Renal pelvis (tissue), 4 donors: ENCODE results near the gene NOP14. TPM values are rescaled to one million over a fixed set of nuclear protein-coding genes. Genes with fewer than 3 reads are reported as not detected.
A peak's percentile ranks its signal among the peaks of the same experiment; 100 is the strongest.
"Not testable (repeated sequence)": the region's sequence is repeated elsewhere in the genome, so short reads cannot be mapped to it uniquely, and the experiment has no call there.

ENCODE experiments used
- DNase-seq: peaks from one replicate; pipeline ENCODE4 v3.0.0-alpha.2; 2013
- polyA plus RNA-seq, 3 donors: library from polyadenylated mRNA; unstranded; fragments of 120-200 nt; gene quantifications; one replicate each; pipeline ENCODE4 v1.2.1, GENCODE V29; 2013; ENCODE audit not compliant: insufficient read length in 3 of 3

NOP14 gene
- polyA plus RNA-seq, 3 donors: 29.7 to 32.9 (median 32.6) TPM

DNA sequence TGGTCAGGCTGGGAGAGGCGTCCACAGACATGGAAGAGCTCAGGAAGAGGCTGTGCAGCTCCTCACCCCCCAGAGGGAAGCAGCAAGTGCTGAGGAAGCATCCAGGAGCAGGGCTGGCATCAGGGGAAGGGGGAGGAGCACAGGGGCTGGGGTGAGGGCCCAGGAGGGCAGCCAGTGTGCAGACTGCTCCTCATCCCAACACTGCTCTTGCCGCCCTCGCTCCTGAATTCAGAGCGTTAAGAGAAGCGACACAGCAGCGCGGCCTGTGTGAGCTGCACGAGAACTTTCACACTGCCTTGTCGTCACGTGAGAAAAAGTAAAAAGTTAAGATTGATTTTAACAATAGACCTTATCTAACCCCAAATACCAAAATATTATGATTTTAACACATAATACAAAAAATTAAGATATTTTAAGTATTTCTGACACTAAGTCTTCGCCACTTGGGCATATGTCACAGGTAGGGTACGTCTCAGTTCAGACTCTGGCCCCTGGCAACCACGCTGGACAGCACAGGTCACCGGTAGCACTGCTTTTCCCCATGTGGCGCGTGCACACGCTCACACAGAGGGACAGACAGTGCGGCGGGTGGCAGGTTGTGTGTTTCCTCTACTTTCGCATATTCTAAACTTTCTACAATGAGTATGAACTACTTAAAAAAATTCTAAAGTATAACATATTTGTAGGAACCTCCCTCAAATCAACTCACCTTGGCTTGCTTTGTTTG lies 19.7 kb downstream of the NOP14 start:
- DNase-seq: no peak

DNA sequence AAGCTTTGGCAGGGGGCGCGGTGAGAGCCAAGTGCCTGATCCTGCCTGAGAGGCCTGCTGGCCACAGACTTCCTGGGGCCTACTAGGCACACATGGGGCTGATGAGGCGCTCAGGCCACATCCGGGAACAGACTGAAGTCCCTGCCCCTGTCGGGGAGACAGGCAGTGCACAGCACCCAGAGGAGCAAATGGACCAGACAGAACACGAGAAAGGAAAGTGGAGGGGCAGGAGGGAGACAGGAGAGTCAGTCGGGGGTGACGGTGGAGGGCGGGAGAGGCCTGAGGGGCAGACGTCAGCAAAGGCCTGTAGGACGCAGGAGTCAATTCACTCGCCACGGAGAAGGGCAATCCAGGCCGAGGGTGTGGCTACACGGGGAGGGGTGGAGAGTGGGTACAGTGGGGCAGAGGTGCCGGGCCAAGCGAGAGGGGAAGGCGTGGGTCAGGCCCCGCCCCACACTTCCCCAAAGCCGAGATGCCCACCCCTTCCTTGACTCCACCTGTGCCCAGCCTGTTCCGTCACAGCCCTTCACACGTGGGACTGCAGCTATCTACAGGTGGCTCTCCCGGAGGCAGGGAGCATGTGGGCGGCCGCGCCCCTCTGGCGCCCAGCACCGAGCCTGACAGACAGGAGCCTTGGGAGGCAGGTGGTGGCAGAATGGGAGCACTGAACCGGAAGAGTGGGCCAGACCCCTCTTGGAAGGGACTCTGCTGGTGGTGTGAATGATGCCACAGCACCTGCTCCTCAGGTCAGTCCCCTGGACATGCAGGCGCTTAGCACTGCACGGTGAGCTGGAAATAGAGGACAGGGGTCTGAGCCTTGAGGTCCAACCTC lies 20.5 kb downstream of the NOP14 start:
- DNase-seq: no peak

DNA sequence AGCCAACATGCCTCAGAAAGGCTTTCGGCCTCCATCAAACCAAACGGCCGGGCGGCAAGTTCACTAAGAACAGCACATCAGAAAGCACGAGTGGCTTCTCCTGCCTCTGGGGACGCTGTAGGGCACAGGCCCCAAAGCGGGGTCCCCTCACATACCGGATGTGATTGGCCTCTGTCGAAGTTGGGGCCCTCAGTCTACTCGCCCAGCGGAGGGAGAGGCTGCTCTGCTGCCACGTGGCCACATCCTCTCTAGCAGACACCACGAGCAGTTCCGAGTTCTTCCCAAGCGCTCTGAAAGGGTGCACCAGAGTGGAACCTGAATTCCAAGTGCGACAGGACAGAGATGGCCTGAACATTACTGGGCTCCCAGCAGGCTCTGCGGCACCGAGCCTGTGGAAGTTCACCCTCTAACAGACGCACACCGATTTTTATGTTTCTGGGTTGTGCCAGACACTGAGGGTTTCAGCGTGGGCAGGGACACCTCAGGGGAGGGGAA lies 21.1 kb downstream of the NOP14 start:
- DNase-seq: no peak

DNA sequence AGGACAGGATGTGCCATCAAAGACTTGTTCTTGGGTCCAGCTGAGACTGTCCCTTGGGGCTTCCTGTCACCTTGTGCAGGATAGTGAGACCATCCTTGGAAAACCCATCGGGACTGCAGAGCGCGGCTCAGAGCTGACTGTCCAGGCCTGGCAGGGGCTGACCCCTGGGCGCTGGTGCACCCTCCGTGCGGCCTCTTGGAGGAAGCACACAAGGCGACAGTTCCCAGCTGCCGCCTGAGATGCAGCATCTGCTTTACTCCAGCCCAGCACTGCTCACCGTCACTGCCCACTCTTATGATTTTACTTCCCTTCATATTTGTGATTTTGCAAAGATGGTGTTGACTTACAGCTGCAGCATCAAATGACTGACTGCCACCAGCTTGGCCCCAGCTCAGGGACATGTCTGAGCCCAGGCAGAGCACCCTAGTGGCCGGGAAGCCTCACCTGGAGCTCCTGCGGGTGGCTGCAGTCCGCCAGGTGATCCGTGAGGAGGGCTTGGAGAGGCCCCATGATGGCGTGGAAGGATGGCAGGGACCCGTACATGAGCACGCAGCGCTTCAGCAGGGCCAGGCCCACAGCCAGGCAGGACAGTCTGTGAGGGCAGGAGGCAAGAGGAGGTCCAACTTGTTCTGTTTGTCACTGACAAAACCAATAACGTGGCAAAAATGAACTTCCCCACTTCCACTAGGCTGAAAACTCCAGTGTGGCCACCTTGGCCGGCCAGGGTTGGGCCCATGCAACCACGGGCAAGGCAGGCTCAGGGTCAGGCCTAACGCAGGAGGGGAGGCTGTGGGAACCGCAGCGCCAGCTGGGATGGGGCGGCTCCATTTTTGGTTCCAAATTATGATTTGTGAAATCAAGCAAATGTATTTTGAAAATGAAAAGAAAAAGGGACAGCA lies 21.8 kb downstream of the NOP14 start:
- no peak for DNase-seq

DNA sequence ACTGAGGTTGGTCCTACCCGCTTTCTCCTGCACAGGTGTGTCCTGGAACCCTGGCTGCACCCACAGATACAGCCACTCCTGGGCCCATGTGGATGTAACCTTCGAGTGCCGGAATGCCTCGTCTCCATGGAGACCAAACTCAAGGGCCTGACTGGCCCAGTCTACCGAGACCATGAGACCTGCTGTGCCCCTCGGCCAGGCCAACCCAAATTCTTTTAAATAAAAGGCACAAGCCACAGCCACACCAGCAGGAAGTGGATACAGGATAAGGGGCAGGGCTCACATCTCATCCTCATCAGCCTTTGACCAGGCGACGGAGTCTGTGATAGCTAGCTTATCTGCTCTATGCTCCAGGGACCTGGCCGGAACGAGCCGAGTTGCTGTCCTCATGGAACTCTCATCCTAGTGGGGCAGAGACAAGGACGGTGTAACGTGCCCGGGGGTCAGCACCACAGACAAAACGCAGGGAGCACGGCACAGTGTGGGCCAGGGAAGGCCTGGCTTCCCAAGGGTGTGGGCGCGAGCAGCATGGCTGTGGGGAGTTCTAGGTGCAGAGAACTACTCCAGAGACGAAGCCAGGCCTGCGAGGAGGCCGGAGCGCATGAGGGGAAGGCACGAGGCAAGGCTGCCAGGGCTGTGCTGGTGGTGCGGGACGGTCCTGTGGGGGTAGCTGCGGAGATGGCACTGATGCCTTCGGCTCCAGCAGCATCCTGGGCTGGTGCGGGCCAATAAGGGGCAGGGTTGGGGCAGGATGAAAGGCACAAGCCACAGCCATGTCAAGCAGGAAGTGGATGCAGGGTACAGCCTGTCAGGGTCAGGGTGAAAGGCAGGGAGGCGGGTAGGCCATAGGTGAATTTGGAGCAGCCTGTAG lies 22.7 kb downstream of the NOP14 start:
- no peak for DNase-seq

DNA sequence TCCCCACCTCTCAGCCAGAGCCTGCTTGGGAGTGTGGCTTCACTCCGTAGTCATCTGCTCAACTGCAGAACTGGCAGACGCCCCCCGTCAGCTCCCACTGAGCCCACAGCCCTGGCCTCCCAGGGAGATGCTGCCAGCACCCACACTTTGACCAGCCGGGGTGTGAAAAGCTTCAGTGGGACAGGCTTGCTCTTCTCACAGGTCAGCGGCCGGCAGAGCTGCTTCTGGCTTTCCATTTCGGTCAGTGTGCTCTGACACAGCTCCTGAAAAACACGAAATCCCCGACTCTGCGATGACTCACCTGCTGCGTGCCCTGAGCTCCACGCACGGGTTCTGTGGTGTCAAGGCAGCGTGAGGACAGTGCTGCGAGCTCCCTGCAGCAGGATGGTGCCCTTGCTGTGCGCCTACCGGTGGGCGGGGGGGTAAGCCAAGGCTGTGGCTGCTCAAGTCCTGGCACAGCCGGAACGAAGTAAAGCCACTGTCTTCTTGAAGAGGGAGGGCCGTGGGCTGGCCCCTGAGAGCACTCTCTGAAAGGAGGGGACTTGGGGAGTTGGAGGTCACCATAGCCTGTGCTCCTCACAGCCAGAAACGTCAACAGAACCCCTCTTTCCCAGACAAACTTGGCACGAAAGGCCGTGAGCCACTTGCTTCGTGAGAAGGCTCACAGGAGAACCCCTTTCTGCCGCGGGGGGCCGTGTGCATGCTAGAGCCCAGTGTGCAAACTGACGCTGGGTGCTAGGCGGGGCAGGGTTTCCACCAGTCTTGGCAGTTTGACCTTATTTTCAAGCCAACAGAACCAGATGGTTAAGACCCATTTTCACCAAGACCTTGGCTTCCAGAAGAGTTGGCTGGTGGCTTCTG lies 23.6 kb downstream of the NOP14 start:
- DNase-seq: no peak

DNA sequence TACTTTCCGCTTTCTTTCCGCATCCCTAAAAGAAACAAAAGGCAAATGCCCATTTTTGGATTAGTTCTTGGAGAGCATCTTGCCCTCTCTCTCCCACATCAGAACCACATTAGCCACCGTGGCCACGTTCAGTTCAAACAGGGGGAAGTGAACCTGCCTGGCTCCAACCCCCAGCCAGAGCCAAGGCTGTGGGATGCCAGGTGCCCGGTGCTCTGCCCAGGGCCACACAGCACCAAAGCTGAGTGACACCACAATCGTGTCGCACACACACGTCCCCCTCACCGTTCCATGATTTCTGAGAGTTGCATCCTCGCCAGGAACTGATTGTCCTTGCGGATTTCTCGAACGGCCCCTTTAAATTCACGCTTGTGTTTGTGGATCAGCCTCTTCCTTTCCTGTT lies 24.3 kb downstream of the NOP14 start:
- no peak for DNase-seq

DNA sequence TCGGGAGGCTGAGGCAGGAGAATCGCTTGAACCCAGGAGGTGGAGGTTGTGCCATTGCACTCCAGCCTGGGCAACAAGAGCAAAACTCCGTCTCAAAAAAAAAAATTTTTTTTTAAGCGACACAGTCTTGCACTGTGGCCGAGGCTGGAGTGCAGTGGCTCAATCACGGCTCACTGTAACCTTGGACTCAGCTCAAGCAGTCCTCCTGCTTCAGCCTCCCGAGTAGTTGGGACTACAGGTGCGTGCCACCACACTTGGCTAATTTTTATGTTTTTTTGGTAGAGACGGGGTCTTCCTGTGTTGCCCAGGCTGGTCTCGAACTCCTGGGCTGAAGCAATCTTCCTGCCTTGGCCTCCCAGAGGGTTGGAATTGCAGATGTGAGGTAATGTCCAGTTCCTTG lies 24.8 kb downstream of the NOP14 start:
- DNase-seq: not testable (repeated sequence)

DNA sequence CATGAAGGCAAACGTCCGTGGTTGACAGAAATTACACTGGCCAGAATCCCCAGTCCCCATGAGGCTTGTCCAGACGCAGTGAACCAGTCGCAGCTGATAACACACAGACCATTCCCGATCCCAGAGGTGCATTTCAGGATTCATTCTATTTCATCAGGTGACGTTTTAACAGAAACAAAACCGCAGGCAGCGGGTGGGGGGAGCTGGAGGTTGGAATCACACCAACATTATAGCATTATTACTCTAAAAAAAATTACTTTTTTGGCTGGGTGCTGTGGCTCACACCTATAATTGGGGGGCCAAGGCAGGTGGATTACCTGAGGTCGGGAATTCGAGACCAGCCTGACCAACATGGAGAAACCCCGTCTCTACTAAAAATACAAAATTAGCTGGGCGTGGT lies 25.2 kb downstream of the NOP14 start:
- DNase-seq: no peak

DNA sequence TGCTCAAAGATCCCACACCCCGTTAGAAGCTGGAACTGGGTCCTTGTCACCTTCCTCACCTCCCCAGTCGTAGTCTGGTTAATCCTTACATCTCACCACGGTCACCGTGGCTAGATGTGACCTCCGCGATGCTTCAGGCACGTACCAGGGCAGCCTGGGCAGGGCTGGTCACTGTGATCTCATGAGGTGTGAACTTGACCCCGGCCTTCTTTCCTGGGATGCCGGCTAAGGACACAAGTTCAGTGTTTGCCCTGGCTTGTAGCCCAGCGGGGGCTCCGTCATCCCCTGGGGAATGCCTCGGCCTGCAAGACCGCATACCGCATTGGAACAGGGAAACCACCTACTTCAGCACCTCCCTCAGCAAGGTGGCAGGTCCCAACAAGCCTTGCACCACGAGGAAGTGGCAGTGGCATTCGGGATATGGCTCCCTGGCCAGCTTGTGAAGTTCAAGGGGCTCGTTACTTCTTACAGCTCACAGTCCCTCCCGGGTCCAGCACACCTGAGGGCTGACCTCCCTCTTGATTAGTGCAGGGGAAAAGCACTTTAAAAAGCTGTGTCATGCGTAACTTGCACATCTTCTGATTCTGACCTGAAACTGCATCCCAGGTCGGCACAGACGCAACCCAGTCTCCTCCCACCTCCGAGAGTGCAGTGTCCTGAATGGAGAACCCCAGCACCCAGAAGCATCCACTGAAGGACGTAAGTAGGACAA lies 25.9 kb downstream of the NOP14 start:
- DNase-seq: no peak

DNA sequence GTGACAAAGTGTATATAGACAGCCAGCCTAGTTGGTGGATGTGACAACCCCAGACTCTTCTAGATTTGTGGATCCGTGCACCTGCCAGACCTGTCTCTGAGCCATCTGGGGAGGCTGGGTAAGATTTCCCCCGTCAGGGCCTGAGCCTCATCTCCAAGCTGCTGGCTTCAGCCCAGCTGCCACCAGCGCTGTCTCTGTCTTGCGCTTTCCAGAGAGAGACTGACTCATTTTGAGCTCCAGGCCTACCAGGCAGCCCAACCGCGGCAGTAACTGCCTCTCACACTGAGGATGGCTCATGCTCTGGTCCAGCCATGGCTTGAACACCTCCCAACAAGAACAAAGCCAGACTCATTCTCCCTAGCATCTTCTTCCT lies 26.4 kb downstream of the NOP14 start:
- no peak for DNase-seq

DNA sequence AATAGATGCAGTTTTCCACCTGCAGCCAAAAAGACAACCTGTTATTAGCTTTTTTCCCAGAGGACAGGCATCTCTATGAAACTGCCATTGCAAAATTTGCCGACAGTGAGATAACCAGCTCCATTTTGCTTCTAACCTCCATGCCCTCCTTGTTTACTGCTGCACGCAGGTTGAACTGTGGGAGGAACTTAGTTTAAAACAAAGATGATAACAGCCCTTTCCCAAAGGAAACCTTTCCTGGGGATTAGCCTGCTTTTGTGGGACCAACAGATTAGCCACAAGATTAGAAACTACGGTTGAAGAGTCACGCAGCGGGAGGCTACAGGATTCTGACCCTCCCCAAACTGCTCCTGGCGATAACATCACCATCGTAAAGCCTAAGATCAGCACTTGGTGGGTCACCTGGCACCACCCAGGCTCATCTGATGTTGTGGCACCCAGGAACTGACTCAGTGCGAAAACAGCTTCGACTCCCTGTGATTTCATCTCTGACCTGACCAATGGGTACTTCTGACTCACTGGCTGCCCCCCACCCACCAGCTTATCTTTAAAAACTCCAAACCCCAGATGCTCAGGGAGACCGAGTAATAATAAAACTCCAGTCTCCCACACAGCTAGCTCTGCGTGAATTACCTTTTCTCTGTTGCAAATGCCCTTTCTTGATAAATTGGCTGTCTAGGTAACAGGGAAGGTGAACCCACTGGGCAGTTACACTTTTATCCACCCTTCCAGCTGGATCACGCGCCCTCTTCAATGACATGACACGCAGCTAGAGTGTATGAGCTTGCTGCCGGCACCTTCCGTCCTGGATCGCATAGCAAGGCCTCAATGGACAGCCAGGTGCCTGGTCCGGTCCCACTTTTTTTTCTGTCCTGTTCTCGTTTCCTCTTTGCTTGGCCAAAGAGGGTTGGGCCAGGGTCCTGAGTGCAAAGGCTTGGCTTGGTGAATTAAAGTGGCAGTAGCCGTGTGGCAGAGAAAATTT lies 27.2 kb downstream of the NOP14 start:
- DNase-seq: no peak

DNA sequence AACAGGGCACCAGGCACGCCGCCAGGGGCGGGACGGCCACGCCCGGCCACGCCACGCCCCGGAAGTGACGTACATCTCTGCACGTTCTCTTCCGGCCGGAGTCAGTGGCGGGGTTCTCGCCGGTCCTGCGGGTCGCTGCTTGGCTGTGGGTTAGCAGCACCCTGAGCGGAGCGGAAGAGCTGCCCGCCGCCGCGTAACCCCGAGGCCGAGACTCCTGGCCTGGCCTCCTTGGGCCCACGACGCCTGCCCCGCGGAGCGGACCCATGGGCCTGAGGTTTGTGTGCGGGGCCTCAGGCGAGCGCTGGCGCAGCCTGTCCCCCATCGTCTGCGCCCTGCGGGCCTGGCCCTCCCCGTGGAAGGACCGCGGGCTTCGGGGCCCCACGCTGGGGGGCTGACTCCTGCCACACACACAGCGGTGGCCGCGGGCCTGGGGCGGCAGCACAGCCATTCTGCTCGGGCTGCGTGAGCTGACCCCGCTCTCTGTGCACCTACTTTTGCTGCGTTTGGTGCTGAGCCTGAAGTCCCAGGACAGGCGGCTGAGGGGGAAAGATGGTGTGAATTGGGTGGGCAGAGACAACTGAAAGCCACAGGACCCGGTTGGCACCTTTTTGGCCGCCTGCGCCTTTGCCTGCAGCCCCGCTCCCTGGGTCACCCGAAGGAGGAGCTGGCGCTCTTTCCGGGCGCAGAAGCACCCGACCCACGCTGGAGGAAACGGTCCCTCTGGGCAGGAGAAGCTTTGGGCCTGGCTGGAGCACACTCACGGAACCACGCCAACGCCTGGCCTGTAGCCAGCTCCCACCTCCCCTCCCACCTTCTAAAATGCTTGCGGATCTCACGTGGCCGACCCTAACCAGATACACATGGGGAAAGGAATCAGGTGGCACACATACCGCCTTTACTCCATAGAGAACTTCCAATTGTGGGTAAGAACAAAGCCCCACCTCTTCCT lies 28.1 kb downstream of the NOP14 start:
- DNase-seq: peak; percentile 90

DNA sequence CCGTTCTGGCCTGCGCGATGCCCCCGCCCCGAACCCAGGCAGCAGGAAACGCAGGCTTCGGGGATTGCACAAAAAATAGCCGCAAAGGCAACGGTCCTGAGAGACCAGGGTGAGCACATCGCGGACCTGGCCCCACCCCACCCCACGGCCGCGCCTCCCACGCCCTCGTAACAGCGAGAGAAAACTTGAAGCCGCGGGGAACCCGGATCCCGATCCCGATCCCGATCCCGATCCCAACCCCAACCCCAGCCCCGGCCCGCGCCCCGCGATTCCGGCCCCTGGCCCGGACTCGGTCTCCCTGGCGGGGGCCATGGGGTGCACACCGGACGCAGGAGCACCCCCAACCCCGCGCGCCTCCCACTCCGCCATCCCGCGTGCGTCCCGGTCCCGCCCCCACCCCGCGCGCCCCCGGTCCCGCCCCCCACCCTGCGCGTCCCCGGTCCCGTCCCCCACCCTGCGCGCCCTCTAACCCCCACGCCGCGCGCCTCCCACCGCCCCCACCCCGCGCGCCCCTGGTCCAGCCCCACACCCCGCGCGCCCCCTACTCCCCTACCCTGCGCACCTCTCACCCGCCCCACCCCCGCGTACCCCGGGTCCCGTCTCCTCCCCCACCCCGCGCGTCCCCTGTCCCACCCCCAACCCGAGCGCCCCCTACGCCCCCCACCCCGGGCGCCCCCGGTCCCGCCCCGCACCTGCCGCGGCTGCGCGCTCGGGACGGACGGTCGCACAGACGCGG lies 29.0 kb downstream of the NOP14 start:
- no peak for DNase-seq

DNA sequence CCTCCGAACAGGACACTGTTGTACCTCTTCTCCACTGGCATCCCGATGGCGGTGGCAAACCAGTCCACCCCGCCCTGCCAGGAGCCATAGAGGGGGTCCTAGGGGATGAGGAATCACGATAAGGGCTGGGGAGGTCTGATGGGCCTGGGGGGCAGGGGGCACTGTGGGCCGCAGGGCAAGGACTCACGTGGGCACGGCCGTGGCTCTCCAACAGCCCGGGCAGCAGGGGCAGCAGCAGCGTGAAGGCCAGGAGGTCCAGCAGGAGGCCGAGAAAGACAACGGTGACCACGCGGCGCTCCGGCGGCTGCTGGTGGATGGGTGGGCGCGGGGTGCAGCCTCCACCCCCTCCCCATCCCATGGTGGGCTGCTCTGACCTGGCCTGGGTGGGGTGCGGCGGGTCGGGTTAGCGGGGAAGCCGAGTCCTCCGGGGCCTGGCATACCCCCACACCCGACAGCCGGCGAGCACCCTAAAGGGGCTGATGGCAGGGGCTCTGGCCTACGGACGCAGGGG lies 29.6 kb downstream of the NOP14 start:
- no peak for DNase-seq

DNA sequence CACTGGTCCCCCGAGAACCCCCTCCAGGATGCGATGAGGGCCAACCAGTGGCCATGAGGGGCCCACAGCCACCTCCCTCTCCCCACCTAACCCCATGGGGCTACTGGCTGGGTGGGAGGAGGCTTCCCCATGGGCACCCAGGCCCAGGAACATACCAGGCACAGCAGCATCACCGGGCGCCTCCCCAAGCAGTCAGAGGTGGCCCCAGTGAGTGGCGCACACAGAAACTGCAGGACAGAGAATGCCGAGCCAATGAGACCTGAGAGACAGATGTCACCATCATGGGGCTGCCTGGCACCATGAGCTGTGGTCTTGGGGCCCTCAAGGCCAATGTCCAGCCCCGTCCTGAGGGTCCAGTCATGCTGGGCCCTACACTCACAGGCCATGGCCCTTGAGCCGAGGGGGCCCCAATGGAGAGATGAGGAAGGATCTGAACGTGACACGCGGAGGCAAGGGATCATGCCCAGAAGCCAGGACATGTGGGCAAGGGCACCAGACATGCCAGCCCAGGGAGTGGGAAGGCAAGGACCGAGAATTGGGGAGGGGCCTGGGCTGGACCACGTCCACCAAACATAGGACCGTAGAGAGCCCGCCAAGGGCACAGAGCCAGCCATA lies 30.1 kb downstream of the NOP14 start:
- DNase-seq: no peak
